Testis (tissue), 3 donors: Measurements from ENCODE around the gene LETM1. TPM values are rescaled to one million over a fixed set of nuclear protein-coding genes. Genes with fewer than 3 reads are reported as not detected.

Experiments used
- DNase-seq: peaks from one replicate; pipeline ENCODE4 v3.0.0-alpha.2; 2019
- H3K27ac ChIP-seq, 2 donors: fragments of 200-600 bp; sonication (generic); one replicate each; pipeline ENCODE4 v1.5.1; 2019
- H3K27me3 ChIP-seq: fragments of 200-600 bp; sonication (generic); one replicate; pipeline ENCODE4 v1.5.1; 2019
- H3K36me3 ChIP-seq: fragments of 200-600 bp; sonication (generic); one replicate; pipeline ENCODE4 v1.5.1; 2017; ENCODE audit warnings: low read depth; ENCODE audit errors: missing control alignments
- H3K4me1 ChIP-seq: fragments of 200-600 bp; sonication (generic); one replicate; pipeline ENCODE4 v1.5.1; 2019
- H3K4me3 ChIP-seq, 2 donors: fragments of 200-600 bp; sonication (generic); one replicate each; pipeline ENCODE4 v1.5.1; 2017 to 2019
- H3K9me3 ChIP-seq: fragments of 200-600 bp; sonication (generic); one replicate; pipeline ENCODE4 v1.5.1; 2017
- CTCF ChIP-seq, 3 experiments: fragments of 450-650 bp in 2 of 3; fragments of 200-600 bp in 1 of 3; sonication (generic) in 1 of 3; IDR thresholded peaks; one replicate each; pipeline ENCODE4 v1.5.1; 2016 to 2019; ENCODE audit warnings: antibody characterized with exemption in 3 of 3, mild to moderate bottlenecking in 2 of 3, moderate library complexity in 1 of 3
- POLR2A ChIP-seq: fragments of 450-650 bp; IDR thresholded peaks from one replicate; pipeline ENCODE4 v1.6.1; 2017; ENCODE audit warnings: antibody characterized with exemption, mild to moderate bottlenecking, moderate library complexity
- WGBS, 2 donors: methylation state at CpG; one replicate each; pipeline ENCODE4 v1.1.5; 2018; 5-methylcytosine and 5-hydroxymethylcytosine counted together
- intact Hi-C: fragments of 100-400 bp; cut with DNase I; formaldehyde crosslinking; loops from one replicate; pipeline ENCODE4 v1.15.1; 2023; ENCODE audit warnings: low total_unique reads
- polyA plus RNA-seq: library from polyadenylated mRNA; stranded (reverse); fragments of 350-450 nt; fragmentation: Illumina TruSeq; extraction: RNeasy Lipid Tissue Mini Kit (QIAGEN cat#74804); gene quantifications from one replicate; pipeline ENCODE4 v1.2.3, GENCODE V29; 2014; ENCODE audit warnings: low read depth, low replicate concordance; ENCODE audit not compliant: insufficient read depth
- total RNA-seq, 2 donors: library from RNA; depleted of rRNA; stranded (reverse); fragments of >200 nt; gene quantifications; one replicate each; pipeline ENCODE4 v1.2.3, GENCODE V29; 2016

The LETM1 gene
- total and polyA plus RNA-seq, 3 donors from 2014 or later = 38.1 to 124 (median 90.7) TPM

DNA sequence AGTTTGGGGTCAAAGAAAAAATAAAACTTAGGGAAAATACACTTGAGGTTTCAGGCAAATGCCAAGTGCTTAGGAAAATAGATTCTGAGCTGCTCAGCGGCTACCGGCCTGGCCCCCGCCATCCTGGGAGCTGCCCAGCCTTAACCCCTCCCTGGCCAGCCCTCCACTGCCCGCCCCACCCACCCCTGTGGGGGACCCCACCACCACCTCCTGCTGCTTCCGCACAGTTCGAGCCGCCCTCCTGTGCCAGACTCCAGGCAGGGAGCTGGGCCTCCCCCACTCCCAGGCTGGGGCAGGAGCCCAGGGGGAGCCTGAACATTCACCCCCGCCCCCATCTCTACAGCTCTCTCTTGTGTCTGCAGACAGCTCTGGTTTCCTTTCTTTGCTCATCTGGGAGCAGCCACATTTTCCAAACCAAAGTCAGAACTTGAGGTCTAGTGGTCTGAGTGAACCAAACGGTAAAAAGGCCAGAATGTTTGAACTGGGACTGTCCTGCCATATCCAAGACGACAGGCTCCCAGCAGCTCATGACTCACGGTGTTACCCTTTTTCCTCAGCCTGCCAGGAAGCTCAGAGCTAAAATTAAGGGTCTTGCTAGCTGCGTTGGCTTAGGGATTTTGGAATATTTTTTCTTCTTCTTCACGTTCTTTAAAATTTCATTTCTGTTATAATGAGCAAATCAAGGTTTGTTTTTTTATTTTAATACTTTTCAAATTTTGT is 67.5 kb downstream of the LETM1 start:
- H3K27ac ChIP-seq = no peak overlapping the region
- WGBS, 2 donors = 72 to 78% methylated on average over 13 of the region's 13 CpGs
- no peak for DNase-seq
- no peaks in the 10 kb centered on the region for H3K9me3 ChIP-seq
- H3K4me1 ChIP-seq = no peaks in the 10 kb centered on the region
- intact Hi-C loops = no loop called here
- TF ChIP-seq CTCF (IDR thresholded peaks at IDR 0.05) (no peak), POLR2A (no peak)
- no peaks in the 10 kb centered on the region for H3K36me3 ChIP-seq
- no peaks in the 10 kb centered on the region for H3K27me3 ChIP-seq
- no peak overlapping the region for H3K4me3 ChIP-seq

- TF ChIP-seq CTCF (IDR thresholded peaks at IDR 0.05) (no peak), POLR2A (no peak)
- Histone ChIP-seq H3K4me3 (no peak overlapping the region), H3K27me3 (no peaks in the 10 kb centered on the region), H3K9me3 (no peaks in the 10 kb centered on the region), H3K4me1 (no peaks in the 10 kb centered on the region), H3K27ac (no peak overlapping the region), H3K36me3 (no peaks in the 10 kb centered on the region)
- 69 to 72% methylated on average over 13 to 24 of the region's 25 CpGs for WGBS, 2 donors
- no peak for DNase-seq
- intact Hi-C loops = no loop called here
Measured at GRCh38 chr4:1787411-1788077, 68.4 kb downstream of the LETM1 start.

DNA sequence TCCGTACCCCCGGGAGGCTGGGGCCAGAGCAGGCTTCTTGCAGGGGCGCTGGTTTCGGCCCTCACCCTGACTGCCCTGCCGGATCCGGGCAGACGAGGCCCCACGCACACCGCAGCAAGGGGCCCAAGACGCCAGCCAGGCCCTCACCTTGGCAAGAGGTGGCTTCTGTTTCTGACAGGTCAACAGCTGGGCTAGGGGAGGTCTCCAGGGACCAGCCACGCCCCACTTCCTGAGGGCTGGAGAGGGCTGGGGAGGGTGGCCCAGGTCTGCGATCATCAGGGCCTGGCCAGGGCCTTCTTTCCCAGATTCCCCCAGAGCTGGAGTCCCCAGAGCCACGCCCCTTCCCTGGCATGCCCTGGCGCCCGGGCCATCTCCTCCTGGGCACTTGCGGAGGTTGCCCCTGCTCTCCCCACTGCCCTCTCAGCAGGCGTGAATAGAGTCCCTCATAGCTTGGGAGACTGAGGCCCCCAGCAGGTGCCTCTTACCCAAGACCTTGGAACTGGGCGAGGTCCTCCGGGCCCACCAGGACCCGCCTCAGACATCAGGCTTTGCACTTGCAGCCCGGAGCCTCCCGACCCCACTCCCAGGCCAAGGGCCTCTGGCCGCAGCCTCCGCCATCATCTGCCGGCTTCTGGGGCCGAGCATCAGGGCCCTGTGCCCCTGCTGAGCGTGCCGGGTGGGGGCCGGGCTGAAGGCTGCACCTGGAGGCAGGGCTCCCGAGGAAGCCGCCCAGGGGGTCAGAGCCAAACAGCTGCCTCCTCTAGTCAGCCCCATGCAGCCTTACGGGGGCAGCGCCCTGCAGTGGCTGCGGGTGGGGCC is 69.2 kb downstream of the LETM1 start:
- H3K4me1 ChIP-seq = no peaks in the 10 kb centered on the region
- TF ChIP-seq POLR2A (no peak), CTCF (IDR thresholded peaks at IDR 0.05) (no peak)
- WGBS, 2 donors = 87 to 93% methylated on average over 22 to 24 of the region's 34 CpGs

DNA sequence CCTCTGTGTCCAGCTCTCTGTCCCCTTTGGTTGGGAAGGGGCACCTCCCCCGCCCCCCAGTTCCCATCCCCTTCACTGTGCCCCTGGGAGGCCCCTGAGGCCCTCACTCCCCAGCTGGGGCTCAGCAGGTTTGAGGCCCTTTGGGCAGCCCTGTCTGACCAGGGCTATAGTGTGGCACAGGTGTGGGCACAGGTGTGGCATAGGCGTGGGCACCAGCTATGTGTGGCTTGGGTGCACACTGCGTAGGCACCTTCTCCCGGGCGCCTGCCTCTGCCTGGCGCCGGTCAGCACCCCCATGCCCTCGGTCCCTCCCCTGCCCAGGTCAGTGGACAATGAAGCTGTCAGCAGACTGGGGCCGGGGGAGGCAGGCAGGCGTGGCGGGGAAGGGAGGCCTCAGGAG is 70.4 kb downstream of the LETM1 start:
- DNase-seq = no peak
- Histone ChIP-seq H3K27ac (no peak overlapping the region), H3K9me3 (no peaks in the 10 kb centered on the region), H3K4me3 (no peak overlapping the region), H3K27me3 (no peaks in the 10 kb centered on the region), H3K36me3 (no peaks in the 10 kb centered on the region), H3K4me1 (no peaks in the 10 kb centered on the region)
- TF ChIP-seq POLR2A (no peak), CTCF (IDR thresholded peaks at IDR 0.05) (no peak)
- intact Hi-C loops = no loop called here
- 70 to 92% methylated on average over 2 to 11 of the region's 11 CpGs for WGBS, 2 donors

More for the DNA sequence above, 69.2 kb downstream of the LETM1 start:
- no peak for DNase-seq
- H3K27me3 ChIP-seq = no peaks in the 10 kb centered on the region
- H3K27ac ChIP-seq = no peak overlapping the region
- no peaks in the 10 kb centered on the region for H3K36me3 ChIP-seq
- intact Hi-C loops = no loop called here
- no peak overlapping the region for H3K4me3 ChIP-seq
- H3K9me3 ChIP-seq = no peaks in the 10 kb centered on the region
